HL-60/S4 treated with phorbol 12-myristate 13-acetate at 8.2 ng/mL for 4 days and 3 days (cell line): ENCODE measurements around the gene DNAH3.
"Not testable (repeated sequence)": the region's sequence is repeated elsewhere in the genome, so short reads cannot be mapped to it uniquely, and the experiment has no call there.

Experiments
- in situ Hi-C: fragments of 300-500 bp; cut with MboI; formaldehyde crosslinking; loops from 2 replicates; pipeline ENCODE4 v1.15.0; 2022; ENCODE audit warnings: low sequenced_read_pairs

The DNAH3 gene, protein sequence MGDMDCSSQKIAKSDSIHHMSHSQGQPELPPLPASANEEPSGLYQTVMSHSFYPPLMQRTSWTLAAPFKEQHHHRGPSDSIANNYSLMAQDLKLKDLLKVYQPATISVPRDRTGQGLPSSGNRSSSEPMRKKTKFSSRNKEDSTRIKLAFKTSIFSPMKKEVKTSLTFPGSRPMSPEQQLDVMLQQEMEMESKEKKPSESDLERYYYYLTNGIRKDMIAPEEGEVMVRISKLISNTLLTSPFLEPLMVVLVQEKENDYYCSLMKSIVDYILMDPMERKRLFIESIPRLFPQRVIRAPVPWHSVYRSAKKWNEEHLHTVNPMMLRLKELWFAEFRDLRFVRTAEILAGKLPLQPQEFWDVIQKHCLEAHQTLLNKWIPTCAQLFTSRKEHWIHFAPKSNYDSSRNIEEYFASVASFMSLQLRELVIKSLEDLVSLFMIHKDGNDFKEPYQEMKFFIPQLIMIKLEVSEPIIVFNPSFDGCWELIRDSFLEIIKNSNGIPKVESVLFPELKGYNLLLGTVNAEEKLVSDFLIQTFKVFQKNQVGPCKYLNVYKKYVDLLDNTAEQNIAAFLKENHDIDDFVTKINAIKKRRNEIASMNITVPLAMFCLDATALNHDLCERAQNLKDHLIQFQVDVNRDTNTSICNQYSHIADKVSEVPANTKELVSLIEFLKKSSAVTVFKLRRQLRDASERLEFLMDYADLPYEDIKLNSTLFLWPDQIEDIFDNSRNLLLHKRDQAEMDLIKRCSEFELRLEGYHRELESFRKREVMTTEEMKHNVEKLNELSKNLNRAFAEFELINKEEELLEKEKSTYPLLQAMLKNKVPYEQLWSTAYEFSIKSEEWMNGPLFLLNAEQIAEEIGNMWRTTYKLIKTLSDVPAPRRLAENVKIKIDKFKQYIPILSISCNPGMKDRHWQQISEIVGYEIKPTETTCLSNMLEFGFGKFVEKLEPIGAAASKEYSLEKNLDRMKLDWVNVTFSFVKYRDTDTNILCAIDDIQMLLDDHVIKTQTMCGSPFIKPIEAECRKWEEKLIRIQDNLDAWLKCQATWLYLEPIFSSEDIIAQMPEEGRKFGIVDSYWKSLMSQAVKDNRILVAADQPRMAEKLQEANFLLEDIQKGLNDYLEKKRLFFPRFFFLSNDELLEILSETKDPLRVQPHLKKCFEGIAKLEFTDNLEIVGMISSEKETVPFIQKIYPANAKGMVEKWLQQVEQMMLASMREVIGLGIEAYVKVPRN (N-terminal part only)

DNA sequence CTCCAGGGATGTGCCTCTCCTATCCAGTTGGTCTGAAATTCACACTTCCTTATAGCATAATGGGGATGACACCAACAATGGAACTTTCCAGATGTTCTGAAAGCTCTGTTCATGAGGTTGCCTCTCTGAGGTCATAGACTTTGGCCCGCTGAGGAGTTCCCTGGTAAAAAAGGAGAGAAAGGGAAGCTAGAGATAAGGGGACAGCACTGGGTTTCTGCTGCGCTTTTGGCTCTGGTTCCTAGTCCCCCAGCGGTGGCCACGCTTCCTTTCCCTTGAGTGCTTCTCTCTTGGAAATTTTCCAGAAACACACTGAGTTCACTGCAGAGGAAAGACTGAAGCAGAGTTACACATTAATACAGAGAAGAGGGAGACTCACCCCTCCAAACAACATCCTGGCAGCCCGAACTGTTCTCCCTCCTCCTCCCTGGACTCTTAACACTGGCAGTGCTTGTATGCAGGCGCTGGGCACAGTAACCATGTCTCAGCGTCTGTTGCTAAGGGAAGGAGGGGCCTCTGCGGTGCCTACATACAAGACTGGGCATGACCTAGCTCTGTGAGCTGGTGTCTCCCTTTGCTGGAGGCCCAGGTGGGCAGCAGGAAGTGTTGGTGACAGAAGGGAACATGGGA is at the start of gene DNAH3:
DNAH3 (minus strand) TSS at position 472 of the 627 bp plus-strand sequence. CDS start 527 bp downstream, outside the sequence.
- in situ Hi-C loops, result no loop called here

DNA sequence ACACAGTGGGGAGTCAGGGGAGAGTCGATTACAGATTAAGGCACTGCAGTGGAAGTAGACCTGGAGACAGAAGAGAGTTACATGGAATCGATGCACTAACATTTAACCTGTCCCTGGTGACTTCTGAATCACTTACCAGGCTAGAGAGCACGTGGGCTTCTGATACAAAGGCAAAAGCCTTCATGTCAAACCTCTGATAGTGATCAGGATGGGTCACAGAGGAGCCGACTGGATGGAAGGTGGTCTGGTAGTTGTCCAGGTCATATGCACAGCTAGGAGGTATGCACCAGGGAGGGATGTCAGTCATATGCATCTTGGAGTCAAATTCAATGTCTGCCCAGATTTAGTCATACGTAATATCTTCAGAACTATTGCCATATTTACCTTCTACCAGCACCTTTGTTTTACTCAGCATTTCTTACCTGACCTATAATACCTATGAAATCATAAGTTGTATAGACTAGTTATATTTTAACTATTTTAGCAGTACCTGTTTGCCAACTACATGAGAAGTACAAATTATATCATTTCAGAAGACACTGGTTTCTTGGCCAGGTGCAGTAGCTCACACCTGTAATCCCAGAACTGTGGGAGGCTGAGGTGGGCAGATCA is 49.1 kb upstream of the DNAH3 start:
- in situ Hi-C loops, result no loop called here

DNA sequence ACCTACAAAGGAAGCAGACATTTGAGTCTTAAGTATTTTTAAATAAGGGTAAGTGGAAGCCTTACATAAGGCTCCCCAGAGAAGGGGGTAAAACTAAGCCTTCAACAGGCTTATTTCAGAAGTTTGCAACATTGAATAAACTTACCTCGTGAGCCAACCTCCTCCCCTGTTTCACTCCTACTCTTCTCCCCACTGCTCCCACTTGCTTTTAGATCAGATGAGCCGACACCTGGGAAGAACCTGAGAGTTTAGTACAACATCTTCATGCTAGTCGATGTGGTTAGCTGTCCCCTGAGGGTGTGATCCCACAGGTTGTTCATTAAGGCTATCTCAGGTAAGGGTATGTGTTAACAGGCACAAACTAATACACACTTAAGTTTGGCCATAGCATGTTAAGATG is 47.0 kb upstream of the DNAH3 start:
- in situ Hi-C loops, result no loop called here

DNA sequence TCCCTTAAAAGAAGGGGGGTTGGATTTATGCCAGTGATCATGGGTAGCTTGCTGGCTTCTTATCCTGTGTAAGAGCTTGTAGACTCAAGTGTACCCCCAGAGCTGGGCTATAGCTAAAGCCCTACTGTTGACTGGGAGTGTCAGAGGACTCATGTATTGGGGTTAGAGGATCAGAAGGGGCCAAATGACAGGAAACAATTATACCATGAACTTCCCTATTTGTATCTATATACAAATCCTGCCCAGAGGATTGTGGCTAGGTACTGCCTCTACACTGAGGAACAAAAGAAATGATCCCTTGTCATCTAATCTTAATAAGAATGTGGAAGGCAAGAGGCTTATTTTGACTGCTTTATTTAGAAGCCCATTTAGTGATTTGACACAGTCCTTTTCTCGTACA is 46.5 kb upstream of the DNAH3 start:
- in situ Hi-C loops, result no loop called here

DNA sequence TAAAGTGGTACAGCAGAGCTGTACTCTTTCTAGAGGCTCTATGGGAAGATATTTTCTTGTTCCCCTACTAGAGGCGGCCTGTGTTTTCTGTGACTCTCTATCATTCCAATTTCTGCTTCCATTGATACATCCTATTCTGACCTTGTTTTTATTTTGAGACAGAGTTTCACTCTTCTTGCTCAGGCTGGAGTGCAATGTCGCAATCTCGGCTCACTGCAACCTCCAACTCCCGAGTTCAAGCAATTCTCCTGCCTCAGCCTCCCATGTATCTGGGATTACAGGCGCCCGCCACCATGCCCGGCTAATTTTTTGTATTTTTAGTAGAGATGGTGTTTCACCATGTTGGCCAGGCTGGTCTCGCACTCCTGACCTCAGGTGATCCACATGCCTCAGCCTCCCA is 44.7 kb upstream of the DNAH3 start:
- in situ Hi-C loops, result not testable (repeated sequence)

DNA sequence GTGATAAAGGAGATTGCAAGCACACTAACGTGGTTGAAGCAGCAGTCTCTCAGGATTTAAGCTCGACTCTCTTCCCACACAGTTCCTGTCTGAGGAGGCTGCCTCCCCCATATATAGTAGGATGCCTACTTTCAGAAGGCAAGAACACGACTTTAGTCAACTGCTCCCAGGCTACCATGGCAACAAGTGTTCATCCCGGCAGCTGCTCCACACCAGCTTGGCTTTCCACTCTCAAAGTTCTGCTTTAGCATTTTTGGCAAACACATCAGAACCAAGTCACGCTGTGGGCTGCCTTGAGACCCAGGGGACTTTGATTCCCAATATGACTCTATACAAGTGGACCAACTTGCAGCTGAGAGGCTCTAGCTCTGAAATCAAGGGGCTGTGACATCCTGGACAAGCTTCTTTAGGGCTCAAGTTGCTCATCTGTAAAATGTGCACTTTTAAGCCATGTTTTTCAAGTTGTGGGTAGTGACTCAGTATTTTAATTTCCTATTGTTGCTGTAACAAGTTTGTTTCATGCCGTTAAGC is 44.2 kb upstream of the DNAH3 start:
- in situ Hi-C loops, result no loop called here

DNA sequence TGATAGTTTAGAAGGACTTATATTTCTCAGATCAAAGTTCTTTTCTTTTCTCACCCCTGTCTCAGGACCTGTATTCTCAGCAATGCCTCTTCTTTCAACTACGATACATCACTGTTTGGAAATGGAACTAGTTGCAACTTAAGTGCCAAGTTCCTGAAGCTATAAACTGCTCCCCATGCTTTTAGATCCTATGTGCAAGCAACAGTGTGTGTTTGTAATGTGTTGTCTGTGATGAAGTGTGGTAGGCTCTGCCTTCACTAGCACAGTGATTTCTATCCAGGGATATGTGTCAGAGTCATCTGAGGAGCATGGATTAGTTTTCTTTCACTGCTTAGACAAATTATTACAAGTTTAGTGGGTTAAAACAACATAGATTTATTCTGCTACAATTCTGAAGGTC is 42.3 kb upstream of the DNAH3 start:
- in situ Hi-C loops, result no loop called here

DNA sequence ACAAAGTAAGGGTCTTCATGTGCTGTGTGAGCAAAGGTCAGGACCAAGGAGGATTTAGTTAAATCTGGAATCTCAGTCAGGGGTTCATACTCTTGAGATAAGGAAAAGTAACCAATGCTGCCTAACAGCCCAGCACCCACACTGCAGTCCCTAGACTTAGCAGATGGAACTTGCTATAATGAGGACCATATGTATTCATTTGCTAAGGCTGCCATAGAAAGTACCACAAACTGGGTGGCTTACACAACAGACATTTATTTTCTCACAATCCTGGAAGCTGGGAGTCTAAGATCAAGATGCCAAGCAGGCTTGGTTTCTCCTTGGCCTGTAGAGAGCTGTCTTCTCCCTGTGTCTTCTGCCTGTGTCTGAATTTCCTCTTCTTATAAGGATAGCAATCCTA is 40.0 kb upstream of the DNAH3 start:
- in situ Hi-C loops, result no loop called here

DNA sequence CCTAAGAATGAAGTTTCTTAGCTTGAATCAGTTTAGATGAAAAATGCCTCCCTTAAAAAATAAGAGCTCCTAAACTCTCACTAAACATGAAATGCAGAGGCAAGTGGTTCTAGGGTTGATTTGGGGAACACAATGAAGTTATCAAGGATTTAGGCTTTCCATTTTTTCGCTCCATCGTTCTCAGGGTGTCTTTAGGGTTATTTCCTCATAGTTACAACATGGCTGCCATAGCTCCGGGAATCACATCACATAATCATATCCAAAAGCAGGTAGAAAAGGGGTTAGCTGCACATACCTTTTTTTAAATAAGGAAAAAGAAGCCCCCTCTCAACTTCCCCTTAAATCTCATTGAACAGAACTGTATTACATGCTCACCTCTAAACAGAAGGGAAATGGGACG is 39.4 kb upstream of the DNAH3 start:
- in situ Hi-C loops, result no loop called here

DNA sequence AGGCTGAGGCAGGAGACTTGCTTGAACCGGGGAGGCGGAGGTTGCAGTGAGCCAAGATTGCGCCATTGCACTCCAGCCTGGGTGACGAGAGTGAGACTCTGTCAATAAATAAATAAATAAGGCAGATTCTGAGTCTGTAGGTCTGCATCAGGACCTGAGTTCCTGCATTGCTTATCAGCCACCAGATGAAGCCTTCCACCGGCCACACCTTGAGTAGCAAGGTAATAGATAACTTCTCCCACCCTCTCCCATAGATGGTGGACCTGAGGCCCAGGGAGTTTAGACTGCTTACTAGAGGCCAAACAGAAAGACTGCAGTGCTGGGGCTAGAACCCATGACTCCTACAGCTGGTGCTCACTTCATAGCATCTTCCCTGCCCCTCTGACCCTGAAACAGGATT is 38.7 kb upstream of the DNAH3 start:
- in situ Hi-C loops, result no loop called here

DNA sequence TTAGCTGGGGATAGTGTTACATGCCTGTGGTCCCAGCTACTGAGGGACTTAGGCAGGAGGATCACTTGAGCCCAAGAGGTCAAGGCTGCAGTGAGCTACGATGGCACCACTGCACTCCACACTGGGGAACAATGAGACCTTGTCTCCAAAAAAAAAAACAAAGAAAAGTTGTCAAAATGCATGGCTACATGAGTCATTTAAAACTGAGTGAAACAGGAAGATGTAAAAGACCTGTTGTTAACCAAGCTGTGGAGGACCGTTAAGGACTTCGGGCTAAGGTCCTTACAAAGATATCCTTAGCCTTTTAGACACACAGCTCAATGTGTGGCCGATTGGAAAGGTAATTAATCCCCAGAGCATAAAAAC is 35.7 kb upstream of the DNAH3 start:
- in situ Hi-C loops, result no loop called here

DNA sequence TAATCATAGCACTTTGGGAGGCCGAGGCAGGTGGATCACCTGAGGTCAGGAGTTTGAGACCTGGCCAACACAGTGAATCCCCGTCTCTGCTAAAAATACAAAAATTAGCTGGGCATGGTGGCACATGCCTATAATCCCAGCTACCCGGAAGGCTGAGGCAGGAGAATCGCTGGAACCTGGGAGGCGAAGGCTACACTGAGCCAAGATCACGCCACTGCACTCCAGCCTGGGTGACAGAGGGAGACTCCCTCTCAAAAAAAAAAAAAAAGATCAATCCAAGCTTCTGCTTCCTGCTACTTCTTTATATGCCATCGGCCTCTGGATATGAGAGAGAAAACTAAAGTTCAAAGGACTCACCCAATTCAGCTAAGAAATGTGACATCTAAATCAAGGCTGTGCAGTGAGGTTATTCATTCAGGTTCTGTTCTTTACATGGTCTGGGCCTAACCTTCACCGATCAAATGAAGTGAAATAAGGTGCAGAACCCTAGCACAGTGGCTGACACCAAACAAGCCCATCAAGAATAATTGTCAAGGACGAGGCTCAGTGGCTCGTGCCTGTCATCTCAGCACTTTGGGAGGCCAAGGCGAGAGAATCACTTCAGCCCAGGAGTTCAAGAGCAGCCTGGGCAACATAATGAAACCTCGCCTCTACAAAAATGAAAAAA is 35.1 kb upstream of the DNAH3 start:
- in situ Hi-C loops, result no loop called here

DNA sequence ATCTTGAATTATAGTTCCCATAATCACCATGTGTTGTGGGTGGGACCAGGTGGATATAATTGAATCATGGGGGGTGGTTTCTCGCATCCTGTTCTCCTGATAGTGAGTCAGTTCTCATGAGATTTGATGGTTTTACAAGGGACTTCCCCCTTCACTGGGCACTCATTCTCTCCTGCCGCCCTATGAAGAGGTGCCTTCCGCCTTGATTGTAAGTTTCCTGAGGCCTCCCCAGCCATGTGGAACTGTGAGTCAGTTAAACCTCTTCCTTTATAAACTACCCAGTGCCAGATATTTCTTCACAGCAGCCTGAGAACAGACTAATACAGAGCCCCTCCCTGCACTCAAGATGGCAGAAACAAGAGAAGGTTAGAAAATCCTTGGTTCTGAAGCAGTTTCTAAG is 34.2 kb upstream of the DNAH3 start:
- in situ Hi-C loops, result no loop called here

DNA sequence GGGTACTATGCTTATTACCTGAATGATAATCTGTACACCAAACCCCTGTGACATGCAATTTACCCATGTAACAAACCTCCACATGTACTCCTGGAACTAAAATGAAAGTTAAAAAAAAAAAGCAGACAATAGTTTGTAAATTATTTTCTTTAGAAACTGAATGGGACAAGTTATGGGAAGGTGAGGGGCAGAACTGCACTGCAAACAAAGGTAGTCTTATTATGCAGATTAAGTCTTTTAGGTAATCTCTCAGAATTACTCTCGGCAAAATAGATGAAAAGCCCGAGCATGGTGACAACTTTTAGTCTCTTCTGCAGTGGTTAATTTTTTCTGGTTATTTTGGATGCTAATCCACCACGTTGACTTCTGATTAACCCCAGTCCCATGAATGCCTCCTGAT is 33.3 kb upstream of the DNAH3 start:
- in situ Hi-C loops, result no loop called here

DNA sequence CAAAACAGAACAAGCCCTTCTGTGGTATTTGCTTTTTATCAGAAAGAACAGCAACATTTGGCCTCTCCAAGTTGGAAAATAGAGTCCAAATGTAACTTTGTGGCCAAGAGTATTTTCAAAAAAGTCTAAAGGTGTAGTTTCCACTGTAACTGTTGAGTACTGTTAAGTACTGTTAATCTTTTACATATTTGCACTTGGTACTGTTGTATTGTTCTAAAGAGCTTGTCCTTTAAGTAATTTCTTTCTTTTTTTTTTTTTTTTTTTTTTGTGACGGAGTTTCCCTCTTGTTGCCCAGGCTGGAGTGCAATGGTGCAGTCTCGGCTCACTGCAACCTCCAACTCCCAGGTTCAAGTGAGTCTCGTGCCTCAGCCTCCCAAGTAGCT is 29.3 kb upstream of the DNAH3 start:
- in situ Hi-C loops, result no loop called here

DNA sequence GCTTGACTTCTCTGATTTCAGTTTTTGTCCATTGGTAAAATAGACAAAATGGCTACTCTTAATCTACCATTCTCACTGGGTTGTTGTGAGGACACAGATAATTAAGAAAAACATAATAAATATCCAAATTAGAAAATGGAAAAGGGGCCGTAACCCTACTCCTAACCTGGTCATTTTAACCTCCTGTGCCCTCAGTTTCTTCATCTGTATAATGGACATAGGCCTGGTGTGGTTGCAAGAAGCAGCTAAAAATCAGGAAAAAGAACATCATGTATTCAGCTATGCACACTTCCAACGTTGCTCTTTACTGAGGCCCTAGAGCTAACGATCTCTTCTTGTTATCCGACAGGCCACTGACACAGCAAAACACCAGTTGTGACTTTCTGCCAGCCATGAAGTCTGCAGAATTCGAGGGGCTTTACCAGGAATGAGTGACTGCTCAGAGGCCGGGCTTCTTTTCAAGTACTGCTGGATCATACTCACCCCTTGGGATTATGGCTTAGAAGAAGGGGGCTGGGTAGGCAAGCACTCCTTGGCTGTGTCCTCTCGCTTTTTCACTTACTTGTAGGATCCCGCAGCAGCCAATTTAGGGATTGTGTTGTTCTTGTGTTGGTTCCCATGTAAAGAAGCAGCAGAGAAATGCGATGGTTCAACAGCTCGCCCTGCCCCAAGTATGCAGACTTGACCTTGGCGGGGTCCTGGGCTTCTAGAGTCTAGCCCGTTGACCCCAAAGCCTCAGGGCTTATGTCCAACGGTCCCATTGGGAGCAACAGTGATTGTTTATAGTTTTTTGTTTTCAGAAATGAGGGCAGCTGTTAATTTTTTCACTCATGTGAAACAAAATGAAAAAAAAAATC is 28.7 kb upstream of the DNAH3 start:
- in situ Hi-C loops, result no loop called here

DNA sequence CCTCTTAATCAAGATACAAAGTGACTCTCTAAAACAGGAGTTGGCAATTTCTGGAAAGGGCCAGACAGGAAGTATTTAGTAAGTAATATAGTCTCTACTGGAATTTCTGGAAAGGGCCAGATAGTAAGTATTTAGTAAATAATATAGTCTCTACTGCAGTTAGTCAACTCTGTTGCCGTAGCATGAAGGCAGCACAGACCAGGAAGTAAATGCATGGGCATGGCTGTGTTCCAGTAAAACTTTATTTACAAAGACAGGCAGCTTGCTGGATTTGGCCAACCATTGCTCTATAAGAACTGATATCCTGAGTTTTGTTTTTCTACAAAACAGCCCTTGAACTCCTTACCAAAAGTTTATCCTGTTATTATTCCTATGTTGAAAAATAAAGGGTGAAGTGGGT is 24.8 kb upstream of the DNAH3 start:
- in situ Hi-C loops, result no loop called here

DNA sequence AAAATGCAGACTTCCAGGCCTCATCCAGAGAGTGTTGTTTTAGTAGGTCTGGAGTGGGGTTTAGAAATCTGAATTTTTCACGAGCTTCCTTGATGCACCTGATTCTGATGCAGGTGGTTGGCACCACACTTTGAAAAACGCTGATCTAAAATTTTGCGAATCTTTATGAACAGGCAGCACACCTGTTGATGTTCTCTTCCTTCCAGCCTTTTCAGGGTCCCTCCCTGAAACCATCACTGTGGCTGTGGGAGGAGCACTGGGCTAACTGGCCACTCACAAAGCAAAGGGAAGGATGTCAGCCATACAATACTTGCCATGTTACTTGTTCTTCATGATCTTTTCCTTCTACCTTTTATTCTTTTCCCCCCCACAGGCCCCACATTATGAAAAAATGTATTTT is 22.0 kb upstream of the DNAH3 start:
- in situ Hi-C loops, result no loop called here

DNA sequence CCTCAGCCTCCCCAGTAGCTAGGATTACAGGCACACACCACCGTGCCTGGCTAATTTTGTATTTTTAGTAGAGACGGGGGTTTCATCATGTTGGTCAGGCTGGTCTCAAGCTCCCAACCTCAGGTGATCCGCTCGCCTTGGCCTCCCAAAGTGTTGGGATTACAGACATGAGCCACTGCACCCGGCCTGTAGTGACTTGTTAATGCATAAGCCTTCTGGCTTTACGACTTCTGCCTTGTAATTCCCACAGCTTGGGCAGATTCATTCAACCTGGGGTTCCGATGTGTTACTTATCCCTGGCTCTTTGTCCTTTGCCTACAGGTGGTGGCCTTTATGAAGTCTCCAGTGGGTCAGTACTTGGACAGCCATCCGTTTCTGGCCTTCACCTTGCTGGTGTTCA is 19.5 kb upstream of the DNAH3 start:
- in situ Hi-C loops, result not testable (repeated sequence)
